Measurements from ENCODE around the gene GCSAM. TPM values are rescaled to one million over a fixed set of nuclear protein-coding genes. Genes with fewer than 3 reads are reported as not detected.
A peak's percentile ranks its signal among the peaks of the same experiment; 100 is the strongest.

GCSAM gene
- total RNA-seq, 2 experiments from 2014 or later, result 6.5 to 6.8 TPM

- Mint-ChIP-seq H3K9me3 (no peaks in the 10 kb centered on the region), H3K4me1 (ENCODE audit: low read depth) (peaks cover 65% of the 10 kb centered on the region), H3K4me3 (peak within 1 kb of the TSS; percentile 85), H3K27ac (peak within 1 kb of the TSS; percentile 81), H3K36me3 (ENCODE audit: low read depth) (no peaks in the 10 kb centered on the region), H3K27me3 (no peaks in the 10 kb centered on the region)
- TF ChIP-seq CTCF (IDR thresholded peaks at IDR 0.05), result no peak
- Histone ChIP-seq H3K36me3 (ENCODE audit: insufficient read depth, low read length) (no peaks in the 10 kb centered on the region), H3K27ac (ENCODE audit: low read depth in 1 of 2, low read length in 2 of 2) (no peak within 1 kb of the TSS), H3K4me3 (ENCODE audit: low read length) (peak within 1 kb of the TSS; percentile 71), H3K4me1 (ENCODE audit: insufficient read depth, low read length) (peaks cover 33% of the 10 kb centered on the region), H3K9me3 (ENCODE audit: control insufficient read depth in 1 of 2, insufficient read depth in 1 of 2, low read length in 2 of 2) (no peaks in the 10 kb centered on the region), H3K27me3 (ENCODE audit: control insufficient read depth in 1 of 2, insufficient read depth in 2 of 2, low read length in 2 of 2) (no peaks in the 10 kb centered on the region)
- POLR2A ChIA-PET, result interaction anchor here (0.5 to 1.0 kb wide), 2 partner anchors 14 to 880 kb away, joined by 3 to 5 read pairs; no protein-coding TSS in a partner anchor
- intact Hi-C loops (cut with DNase I, micrococcal nuclease), result loop anchor here (2.0 to 5.0 kb wide), 2 partner anchors 13 to 39 kb away; no protein-coding TSS in a partner anchor
- DNase-seq (peak; percentile 14 to 77 (median 42)), ATAC-seq (ENCODE audit: poor library complexity) (peak; percentile 77)
- CTCF ChIA-PET, result no interaction called here
These were observed 46.8 kb downstream of the GCSAM start, which contains the start of gene C3orf52 for GRCh38 chr3:112086076-112086854. C3orf52 (plus strand) TSS chr3:112086389; CDS start chr3:112086408, 19 bp downstream.

GRCh38 chr3:112085735-112086075 lies 47.3 kb downstream of the GCSAM start:
- POLR2A ChIA-PET, result interaction anchor here (0.5 to 1.6 kb wide), 4 partner anchors 11 to 880 kb away, joined by 3 to 7 read pairs (median 4); no protein-coding TSS in a partner anchor
- no peaks in the 10 kb centered on the region for H3K27me3 Mint-ChIP-seq
- H3K27me3 ChIP-seq (ENCODE audit: control insufficient read depth in 1 of 2, insufficient read depth in 2 of 2, low read length in 2 of 2), result no peaks in the 10 kb centered on the region
- peaks cover 31% of the 10 kb centered on the region for H3K4me1 ChIP-seq (ENCODE audit: insufficient read depth, low read length)
- H3K36me3 Mint-ChIP-seq (ENCODE audit: low read depth), result no peaks in the 10 kb centered on the region
- intact Hi-C loops (cut with DNase I, micrococcal nuclease), result loop anchor here (2.0 to 5.0 kb wide), 2 partner anchors 13 to 38 kb away; no protein-coding TSS in a partner anchor
- CTCF ChIA-PET, result no interaction called here
- ATAC-seq (ENCODE audit: poor library complexity) (peak; percentile 10), DNase-seq (peak in 1 of 14 experiments; percentile 9)
- peaks cover 60% of the 10 kb centered on the region for H3K4me1 Mint-ChIP-seq (ENCODE audit: low read depth)
- H3K9me3 ChIP-seq (ENCODE audit: control insufficient read depth in 1 of 2, insufficient read depth in 1 of 2, low read length in 2 of 2), result no peaks in the 10 kb centered on the region
- H3K4me3 ChIP-seq (ENCODE audit: low read length), result peak overlapping the region; percentile 71
- no peaks in the 10 kb centered on the region for H3K36me3 ChIP-seq (ENCODE audit: insufficient read depth, low read length)
- no peak for TF ChIP-seq CTCF (IDR thresholded peaks at IDR 0.05)
- H3K27ac Mint-ChIP-seq, result peak overlapping the region; percentile 81
- peak overlapping the region; percentile 85 for H3K4me3 Mint-ChIP-seq
- H3K9me3 Mint-ChIP-seq, result no peaks in the 10 kb centered on the region
- no peak overlapping the region for H3K27ac ChIP-seq (ENCODE audit: low read depth in 1 of 2, low read length in 2 of 2)

GRCh38 chr3:112084980-112085705 lies 47.9 kb downstream of the GCSAM start:
- no peak for TF ChIP-seq CTCF (IDR thresholded peaks at IDR 0.05)
- Histone ChIP-seq H3K4me1 (ENCODE audit: insufficient read depth, low read length) (peaks cover 25% of the 10 kb centered on the region), H3K27me3 (ENCODE audit: control insufficient read depth in 1 of 2, insufficient read depth in 2 of 2, low read length in 2 of 2) (no peaks in the 10 kb centered on the region), H3K4me3 (ENCODE audit: low read length) (no peak overlapping the region), H3K9me3 (ENCODE audit: control insufficient read depth in 1 of 2, insufficient read depth in 1 of 2, low read length in 2 of 2) (no peaks in the 10 kb centered on the region), H3K27ac (ENCODE audit: low read depth in 1 of 2, low read length in 2 of 2) (no peak overlapping the region), H3K36me3 (ENCODE audit: insufficient read depth, low read length) (no peaks in the 10 kb centered on the region)
- Mint-ChIP-seq H3K4me1 (ENCODE audit: low read depth) (peaks cover 54% of the 10 kb centered on the region), H3K4me3 (peak overlapping the region; percentile 85), H3K27me3 (no peaks in the 10 kb centered on the region), H3K36me3 (ENCODE audit: low read depth) (no peaks in the 10 kb centered on the region), H3K27ac (peak overlapping the region; percentile 81), H3K9me3 (no peaks in the 10 kb centered on the region)
- ChIA-PET CTCF (no interaction called here), POLR2A (interaction anchor here (1.1 to 1.6 kb wide), 3 partner anchors 10 to 42 kb away, joined by 3 to 7 read pairs (median 3); no protein-coding TSS in a partner anchor)
- intact Hi-C loops (cut with DNase I, micrococcal nuclease), result loop anchor here in 1 of 2 experiments (5.0 kb wide), 1 partner anchor 38 kb away; no protein-coding TSS in a partner anchor
- ATAC-seq (ENCODE audit: poor library complexity) (no peak), DNase-seq (peak in 1 of 14 experiments; percentile 15)

All from CD4-positive, alpha-beta T cell (primary cell).